ENCODE data around the gene LRRC63. TPM values are rescaled to one million over a fixed set of nuclear protein-coding genes. Genes with fewer than 3 reads are reported as not detected.

LRRC63 gene
- total and polyA plus RNA-seq, 9 of the 15 experiments (the other 6 are each of a cell fraction or from before 2014, with no cell fraction given), result 0.07 to 0.41 (median 0.24) TPM; not detected in 1

GRCh38 chr13:46211116-46211482, 629 bp upstream of the LRRC63 start (continued):
- no peak for TF ChIP-seq ZNF592 (IDR thresholded peaks at IDR 0.05)
- no peak for TF ChIP-seq CXXC5 (CRISPR knock-in tag; IDR thresholded peaks at IDR 0.05)
- no peak for TF ChIP-seq ZBTB1 (CRISPR knock-in tag; IDR thresholded peaks at IDR 0.05; ENCODE audit: borderline replicate concordance, low read depth)

GRCh38 chr13:46213242-46213641, 1.5 kb downstream of the LRRC63 start:
- POLR2A ChIA-PET, result no interaction called here
- WGBS (ENCODE audit: insufficient coverage, low coverage, missing lambda C conversion rate), result 38% methylated on average over 3 of the region's 3 CpGs
- Histone ChIP-seq H3K4me3 (no peak overlapping the region), H3K4me1 (replicated peaks in 1 of 2; ENCODE audit: control insufficient read depth in 2 of 2, insufficient read depth in 2 of 2, low read length in 2 of 2) (peaks cover 5 to 6% of the 10 kb centered on the region in 2 experiments; a peak in 3 of 5 replicates), H3K27ac (ENCODE audit: extremely low read depth, low read depth, low read length) (no peak overlapping the region), H3K27me3 (ENCODE audit: control insufficient read depth in 2 of 2, insufficient read depth in 2 of 2, low read length in 2 of 2) (no peaks in the 10 kb centered on the region), H4K20me1 (replicated peaks; ENCODE audit: control insufficient read depth, insufficient read depth, low read length) (no peaks in the 10 kb centered on the region), H3K9ac (ENCODE audit: insufficient read depth in 1 of 2, low read depth in 2 of 2, low read length in 2 of 2) (no peak overlapping the region), H3K9me3 (replicated peaks; ENCODE audit: control insufficient read depth, insufficient read depth, low read depth, low read length) (no peaks in the 10 kb centered on the region), H2AFZ (ENCODE audit: low read depth, low read length) (peak overlapping the region; percentile 27), H3K4me2 (ENCODE audit: insufficient read depth, low read length) (no peak overlapping the region), H3K79me2 (ENCODE audit: control insufficient read depth, insufficient read depth, low read length) (no peaks in the 10 kb centered on the region), H3K9me1 (ENCODE audit: control insufficient read depth, insufficient read depth, low read length) (no peaks in the 10 kb centered on the region), H3K36me3 (ENCODE audit: control insufficient read depth, insufficient read depth, low read length) (no peaks in the 10 kb centered on the region)
- no TSS peak for BruUV-seq (replicated peaks)
- DNase-seq (ENCODE audit: extremely low read depth in 1 of 4, low spot score in 3 of 4) (no peak), FAIRE-seq (no peak), ATAC-seq (no peak)
- CTCF ChIA-PET (ENCODE audit: low intra/inter-chr PET ratio), result no interaction called here
- in situ Hi-C loops (cut with MboI) (no loop called here), intact Hi-C loops (cut with micrococcal nuclease) (no loop called here)
- TF ChIP-seq GTF2B (IDR thresholded peaks at IDR 0.05; ENCODE audit: extremely low read depth, insufficient read length) (no peak), GABPA (tag; conservative IDR thresholded peaks at IDR 0.05; ENCODE audit: low read depth) (no peak), FOXM1 (IDR thresholded peaks at IDR 0.05; ENCODE audit: low read depth) (no peak), FOXM1 (CRISPR knock-in tag; IDR thresholded peaks at IDR 0.05; ENCODE audit: low read depth) (no peak), NR2F6 (CRISPR knock-in tag; IDR thresholded peaks at IDR 0.05) (no peak), MTF1 (CRISPR knock-in tag; IDR thresholded peaks at IDR 0.05; ENCODE audit: borderline replicate concordance) (no peak), C11orf30 (IDR thresholded peaks at IDR 0.05; ENCODE audit: low read depth) (no peak), HLTF (IDR thresholded peaks at IDR 0.05) (no peak), TAL1 (IDR thresholded peaks at IDR 0.05) (no peak), CBFA2T3 (IDR thresholded peaks at IDR 0.05) (no peak), MEF2A (IDR thresholded peaks at IDR 0.05; ENCODE audit: control insufficient read depth, low read depth, low read length) (no peak), MECOM (CRISPR knock-in tag; IDR thresholded peaks at IDR 0.05) (no peak), KLF10 (CRISPR knock-in tag; IDR thresholded peaks at IDR 0.05) (no peak), TBP (optimal IDR thresholded peaks at IDR 0.05; ENCODE audit: low read depth, low read length) (no peak)

Data from K562 (cell line).